ENCODE data around the gene TSPAN9.

- no peak for TF ChIP-seq MAFK (IDR thresholded peaks at IDR 0.05; ENCODE audit: low read length)
- no peak for TF ChIP-seq CHD2 (IDR thresholded peaks at IDR 0.05; ENCODE audit: low read depth, low read length)
- TF ChIP-seq POLR2A (conservative IDR thresholded peaks at IDR 0.05), result no peak
- TF ChIP-seq CTCF (IDR thresholded peaks at IDR 0.05 in 2 of 3, conservative IDR thresholded peaks at IDR 0.05 in 1 of 3; ENCODE audit: insufficient read depth in 2 of 3, low read depth in 1 of 3, low read length in 3 of 3), result no peak
- no peak for TF ChIP-seq DIDO1 (tag; IDR thresholded peaks at IDR 0.05; ENCODE audit: low read depth)
Observed at GRCh38 chr12:3311027-3311402, 233.8 kb downstream of the TSPAN9 start.

All from K562 (cell line).